ENCODE results near the gene NOP14.

DNA sequence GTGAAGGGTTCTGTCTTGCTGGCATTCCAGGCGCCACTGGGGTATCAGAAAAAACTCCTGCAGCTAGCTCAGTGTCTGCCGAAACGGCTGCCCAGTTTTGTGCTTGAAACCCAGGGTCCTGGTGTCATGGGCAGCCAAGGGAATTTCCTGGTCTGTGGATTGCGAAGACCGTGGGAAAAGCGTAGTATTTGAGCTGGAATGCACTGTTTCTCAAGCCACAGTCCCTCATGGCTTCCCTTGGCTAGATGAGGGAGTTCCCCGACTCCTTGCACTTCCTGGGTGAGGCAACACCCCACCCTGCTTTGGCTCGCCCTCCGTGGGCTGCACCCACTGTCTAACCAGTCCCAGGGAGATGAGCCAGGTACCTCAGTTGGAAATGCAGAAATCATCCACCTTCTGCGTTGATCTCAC, 40.1 kb downstream of the NOP14 start:
- TF ChIP-seq, protein P1, sequence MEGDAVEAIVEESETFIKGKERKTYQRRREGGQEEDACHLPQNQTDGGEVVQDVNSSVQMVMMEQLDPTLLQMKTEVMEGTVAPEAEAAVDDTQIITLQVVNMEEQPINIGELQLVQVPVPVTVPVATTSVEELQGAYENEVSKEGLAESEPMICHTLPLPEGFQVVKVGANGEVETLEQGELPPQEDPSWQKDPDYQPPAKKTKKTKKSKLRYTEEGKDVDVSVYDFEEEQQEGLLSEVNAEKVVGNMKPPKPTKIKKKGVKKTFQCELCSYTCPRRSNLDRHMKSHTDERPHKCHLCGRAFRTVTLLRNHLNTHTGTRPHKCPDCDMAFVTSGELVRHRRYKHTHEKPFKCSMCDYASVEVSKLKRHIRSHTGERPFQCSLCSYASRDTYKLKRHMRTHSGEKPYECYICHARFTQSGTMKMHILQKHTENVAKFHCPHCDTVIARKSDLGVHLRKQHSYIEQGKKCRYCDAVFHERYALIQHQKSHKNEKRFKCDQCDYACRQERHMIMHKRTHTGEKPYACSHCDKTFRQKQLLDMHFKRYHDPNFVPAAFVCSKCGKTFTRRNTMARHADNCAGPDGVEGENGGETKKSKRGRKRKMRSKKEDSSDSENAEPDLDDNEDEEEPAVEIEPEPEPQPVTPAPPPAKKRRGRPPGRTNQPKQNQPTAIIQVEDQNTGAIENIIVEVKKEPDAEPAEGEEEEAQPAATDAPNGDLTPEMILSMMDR (conservative IDR thresholded peaks at IDR 0.05; ENCODE audit: low read length), result no peak
- no peak for TF ChIP-seq EZH2phosphoT487 (IDR thresholded peaks at IDR 0.05; ENCODE audit: borderline replicate concordance)

Data from Loucy (cell line).